GM21526 (cell line): ENCODE measurements around the gene PARD6G.

Experiments used
- ATAC-seq: cut with Tn5 transposase; IDR thresholded peaks from one replicate; pipeline ENCODE4 v1.9.1; 2021; ENCODE audit warnings: moderate library complexity; ENCODE audit not compliant: unreplicated experiment, low FRiP score

PARD6G gene

GRCh38 chr18:80218341-80219227 is 28.7 kb downstream of the PARD6G start:
- no peak for ATAC-seq

DNA sequence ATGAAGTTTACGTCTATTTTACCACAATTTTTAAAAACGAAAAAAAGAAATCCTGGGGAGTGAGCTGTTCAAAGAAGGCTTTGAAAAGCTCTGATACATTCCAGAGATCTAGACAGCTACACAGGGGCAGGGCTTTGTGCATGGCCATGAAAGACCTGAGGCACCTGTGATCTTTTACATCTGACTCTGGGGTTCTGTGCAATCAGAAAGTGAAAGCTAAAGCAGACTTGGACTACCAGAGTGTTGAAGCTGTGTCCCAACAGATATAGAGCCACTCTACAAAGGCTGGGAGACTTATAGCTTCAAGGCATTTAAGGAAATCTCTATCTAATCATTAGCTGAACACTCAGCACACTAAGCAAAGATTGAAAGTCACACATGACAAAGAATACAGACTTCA is 34.1 kb downstream of the PARD6G start:
- no peak for ATAC-seq

GRCh38 chr18:80210312-80211083 is 36.8 kb downstream of the PARD6G start:
- peak; percentile 80 for ATAC-seq

DNA sequence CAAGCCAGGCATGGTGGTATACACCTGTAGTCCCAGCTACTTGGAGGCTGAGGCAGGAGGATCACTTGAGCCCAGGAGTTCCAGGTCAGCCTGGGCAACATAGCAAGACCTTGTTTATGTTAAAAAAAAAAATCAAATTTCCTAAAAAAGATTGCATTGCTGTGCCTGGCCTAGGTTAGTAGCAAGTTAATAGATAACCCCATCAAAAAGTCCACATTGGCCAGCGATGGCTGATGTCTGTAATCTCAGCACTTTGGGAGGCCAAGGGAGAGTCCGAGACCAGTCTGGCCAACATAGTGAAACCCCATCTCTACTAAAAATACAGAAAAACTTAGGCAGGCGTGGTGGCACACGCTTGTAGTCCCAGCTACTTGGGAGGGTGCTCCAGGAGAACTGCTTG is 38.7 kb downstream of the PARD6G start:
- no peak for ATAC-seq

DNA sequence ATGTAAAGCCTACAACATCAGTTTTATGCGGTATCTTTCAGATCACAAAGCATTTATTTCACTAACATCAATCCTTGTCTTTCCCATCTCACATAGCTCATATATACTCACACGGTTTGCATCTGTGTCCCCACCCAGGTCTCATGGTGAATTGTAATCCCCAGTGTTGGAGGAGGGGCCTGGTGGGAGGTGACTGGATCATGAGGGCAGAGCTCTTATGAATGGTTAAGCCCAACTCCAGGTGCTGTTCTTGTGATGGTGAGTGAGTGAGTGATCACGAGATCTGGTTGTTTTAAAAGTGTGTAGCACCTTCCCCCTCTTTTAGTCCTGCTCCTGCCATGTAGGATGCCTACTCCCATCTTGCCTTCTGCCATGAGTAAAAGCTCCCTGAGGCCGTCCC is 42.0 kb downstream of the PARD6G start:
- ATAC-seq = no peak

DNA sequence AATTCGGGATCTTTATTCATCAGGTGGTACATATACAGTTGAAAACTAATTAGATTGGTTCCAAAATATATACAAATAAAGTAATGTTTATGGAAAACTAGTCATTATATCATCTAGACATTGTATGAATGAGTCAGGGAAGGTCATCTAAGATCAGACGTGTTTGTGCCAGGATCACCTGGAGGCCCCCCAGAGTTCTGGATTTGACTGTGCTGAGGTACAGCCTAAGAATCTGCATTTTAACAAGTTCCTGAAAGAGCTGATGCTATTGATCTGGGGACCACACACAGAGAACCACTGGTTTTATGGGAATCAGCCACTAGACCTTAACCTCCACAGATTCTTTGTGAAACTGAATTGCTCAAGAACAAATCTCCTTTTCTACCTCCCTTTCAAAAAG is 43.2 kb downstream of the PARD6G start:
- ATAC-seq = no peak

DNA sequence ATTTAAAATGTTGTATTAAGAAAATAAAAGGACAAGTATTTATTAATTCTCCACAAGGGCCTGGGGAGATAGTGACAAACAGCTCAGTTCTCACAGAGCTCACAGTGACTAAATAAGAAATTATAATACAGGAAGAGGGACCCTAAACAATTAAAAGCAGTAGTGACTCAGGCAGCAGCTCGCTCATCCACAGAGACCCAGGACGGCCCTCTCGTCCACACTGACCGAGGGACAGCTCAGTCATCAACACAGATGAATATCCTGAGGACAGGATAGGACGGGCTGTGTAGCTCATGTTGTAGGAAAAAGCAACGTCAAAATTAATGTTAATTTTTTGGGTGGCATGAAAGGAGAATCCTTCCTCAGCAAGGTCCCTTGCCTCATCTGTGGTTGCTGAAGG is 44.1 kb downstream of the PARD6G start:
- ATAC-seq = no peak

DNA sequence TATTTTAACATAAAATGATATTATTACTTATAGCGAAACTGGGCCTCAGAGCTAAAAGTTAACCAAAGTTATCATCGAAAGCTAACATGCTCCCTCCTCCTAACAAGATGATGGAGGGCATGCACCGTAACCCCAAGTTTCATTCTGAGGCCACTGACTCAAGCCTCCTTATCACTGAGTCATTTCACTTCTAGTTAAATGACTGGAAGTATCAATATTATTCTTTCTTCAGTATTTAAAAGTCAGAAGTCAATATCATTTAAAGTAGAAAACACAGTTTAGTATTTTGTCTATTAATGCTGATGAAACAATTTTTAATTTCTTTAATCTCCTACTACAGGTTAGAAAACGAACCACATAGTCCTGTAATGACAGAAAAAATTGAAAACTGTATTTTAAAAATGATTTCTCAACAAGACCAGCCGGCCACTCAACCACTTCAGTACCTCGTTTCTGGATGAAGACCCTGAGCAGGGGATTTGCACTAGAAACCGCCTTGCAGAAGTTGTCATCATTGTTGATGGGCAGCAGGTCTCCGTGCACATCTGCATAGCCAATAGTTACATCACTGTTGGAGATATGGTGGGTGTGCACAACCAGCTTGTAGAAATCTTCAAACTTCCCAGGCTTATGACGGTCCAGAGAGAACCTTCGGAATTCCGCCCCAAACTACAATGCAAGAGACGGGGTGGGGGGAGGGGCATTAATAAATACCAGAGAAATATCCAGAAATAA is 44.9 kb downstream of the PARD6G start:
- peak; percentile 93 for ATAC-seq

DNA sequence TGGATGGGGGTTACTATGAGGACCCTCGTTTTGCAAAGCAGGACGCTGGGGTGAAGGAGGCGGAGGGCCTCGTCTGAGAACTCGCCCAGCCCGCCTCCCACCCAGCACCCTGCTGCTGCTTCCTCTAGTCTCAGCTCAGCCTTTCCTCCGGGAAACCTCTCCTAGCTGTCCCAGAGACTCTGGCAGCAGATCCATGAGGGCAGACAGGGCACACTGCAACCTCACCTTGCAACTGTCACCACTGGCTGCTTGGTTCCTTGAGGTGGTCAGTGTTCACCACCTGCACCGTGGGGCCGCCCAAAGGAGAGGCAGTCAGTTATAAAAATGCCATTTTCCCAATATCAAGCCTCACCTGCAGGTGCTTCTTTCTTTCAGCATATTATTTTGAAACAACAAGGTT is 45.6 kb downstream of the PARD6G start:
- ATAC-seq = peak; percentile 29

- ATAC-seq = no peak
Measured at GRCh38 chr18:80200932-80201672, 46.2 kb downstream of the PARD6G start.

- no peak for ATAC-seq
Measured at GRCh38 chr18:80200171-80200931, 47.0 kb downstream of the PARD6G start.

DNA sequence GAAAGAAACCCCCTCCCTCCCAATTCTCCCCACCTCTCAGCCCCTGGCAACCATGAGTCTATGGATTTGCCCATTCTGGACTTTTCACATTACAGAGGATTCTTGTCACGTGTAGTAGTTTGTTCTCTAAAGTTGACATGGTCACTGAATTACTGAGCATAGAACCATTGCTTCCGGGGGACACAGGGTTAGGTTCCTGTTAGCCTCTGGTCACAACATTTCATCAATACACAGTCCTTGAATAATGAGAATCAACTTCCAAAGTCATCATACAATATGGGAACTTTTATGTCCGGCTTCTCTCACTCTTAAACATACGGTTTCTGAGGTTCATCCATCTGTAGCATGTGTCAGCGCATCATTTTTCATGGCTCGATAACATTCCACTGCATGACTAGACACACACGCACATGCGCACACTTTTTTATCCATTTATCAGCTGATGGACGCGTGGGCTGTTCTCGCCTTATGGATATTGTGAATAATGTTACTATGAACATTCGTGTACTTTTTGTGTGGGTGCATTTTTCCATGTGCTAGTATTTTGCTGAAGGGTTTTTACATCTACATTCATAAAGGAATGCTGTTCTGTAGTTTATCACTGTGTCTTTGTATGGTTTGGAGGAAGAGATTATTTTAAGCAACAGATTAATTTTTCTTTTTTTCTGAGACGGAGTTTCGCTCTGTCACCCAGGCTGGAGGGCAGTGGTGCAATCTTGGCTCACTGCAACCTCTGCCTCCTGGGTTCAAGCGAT is 48.1 kb downstream of the PARD6G start:
- ATAC-seq = no peak

GRCh38 chr18:80198391-80198790 is 48.9 kb downstream of the PARD6G start:
- ATAC-seq = no peak

DNA sequence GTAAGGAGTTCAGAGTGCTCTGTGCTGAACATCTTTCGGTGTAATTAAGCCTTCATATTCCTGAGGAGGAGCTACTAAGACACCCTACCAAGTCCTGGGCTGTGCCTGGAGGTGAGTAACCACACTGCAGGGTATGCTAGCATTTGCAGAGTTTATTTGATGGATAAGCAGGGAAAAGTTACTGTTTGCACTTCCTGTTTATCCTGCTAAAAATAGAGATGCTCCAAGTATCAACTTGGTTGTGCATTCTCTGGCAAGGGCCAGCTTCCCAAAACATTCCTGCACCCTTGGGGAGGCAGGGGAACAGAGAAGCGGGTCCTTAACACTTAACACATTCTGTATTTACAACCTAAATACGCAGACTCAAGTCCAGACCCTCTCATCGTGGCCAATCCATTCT is 49.8 kb downstream of the PARD6G start:
- ATAC-seq = no peak

GRCh38 chr18:80196528-80197320 is 50.6 kb downstream of the PARD6G start:
- no peak for ATAC-seq

DNA sequence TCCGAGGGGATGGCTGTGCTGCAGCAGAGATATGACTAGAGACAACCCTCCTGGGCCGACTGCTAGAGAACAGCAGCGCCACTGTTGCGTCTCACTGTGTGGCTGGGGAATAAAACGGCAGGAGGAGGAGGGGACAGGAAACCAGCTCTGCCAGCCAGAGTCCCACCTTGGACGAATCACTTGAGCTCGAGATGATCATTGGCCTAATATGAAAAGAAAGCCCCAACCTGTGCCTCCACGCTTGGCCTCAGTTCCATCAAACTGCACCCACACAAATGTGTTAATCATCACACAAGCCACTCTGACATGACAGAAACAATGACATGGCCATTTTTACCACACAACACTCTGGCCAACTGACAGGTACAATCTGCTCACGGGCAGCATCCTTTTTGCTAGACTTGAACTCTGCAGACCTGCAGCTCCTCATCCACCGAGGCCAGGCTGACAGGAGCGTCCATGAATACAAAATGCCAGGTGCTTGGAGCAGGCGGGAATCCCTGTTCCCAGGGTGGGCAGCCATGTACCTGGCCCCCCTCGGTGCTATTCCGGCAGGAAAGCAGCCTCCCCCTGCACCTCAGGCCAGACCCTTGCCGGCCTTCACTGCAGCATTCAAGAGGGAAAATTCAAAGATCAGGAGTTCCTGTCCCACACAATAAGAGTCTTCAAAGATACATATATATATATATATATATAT is 52.3 kb downstream of the PARD6G start:
- ATAC-seq = no peak

DNA sequence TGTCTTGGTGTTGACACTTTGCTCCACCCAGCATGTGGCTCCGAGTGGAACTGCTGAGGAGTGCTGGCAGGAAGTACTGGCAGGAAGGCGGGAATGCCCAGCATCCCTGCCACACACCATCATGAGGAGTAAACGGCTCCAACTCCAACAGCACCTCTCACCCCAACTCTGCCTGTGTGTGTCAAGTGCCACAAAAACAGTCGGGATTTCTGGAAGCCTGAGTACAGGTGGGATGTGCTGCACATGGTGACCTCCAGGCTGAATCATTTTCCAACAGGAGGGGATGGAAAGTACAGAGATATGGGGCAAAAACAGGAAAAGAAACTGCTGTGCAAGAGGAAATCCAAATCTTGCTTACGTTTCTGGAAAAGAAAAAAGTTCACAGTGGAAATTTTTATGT is 53.6 kb downstream of the PARD6G start:
- ATAC-seq = no peak
